Spleen (tissue), 7 donors: ENCODE measurements around the gene DEPDC7.

Experiments used
- POLR2A ChIP-seq, 3 donors: fragments of 450-650 bp; IDR thresholded peaks; one replicate each; pipeline ENCODE4 v1.5.1; 2017; ENCODE audit warnings: antibody characterized with exemption in 3 of 3, mild to moderate bottlenecking in 1 of 3
- POLR2AphosphoS5 ChIP-seq, 3 donors: sonication (generic); formaldehyde crosslinking; IDR thresholded peaks; one replicate each; pipeline ENCODE4 v1.5.1; 2017; ENCODE audit warnings: antibody characterized with exemption in 3 of 3
- TF ChIP-seq, protein P1 (sequence below), 11 experiments: fragments of 200-600 bp in 7 of 11; fragments of 450-650 bp in 4 of 11; sonication (generic) in 4 of 11; IDR thresholded peaks in 8 of 11; conservative IDR thresholded peaks in 3 of 11; 1 replicate in 7 of 11; 2 replicates in 4 of 11; pipeline versions ENCODE4 v1.4.0 to v1.8.0; 2016 to 2021; ENCODE audit warnings: antibody characterized with exemption in 11 of 11, inconsistent platforms in 4 of 11, mild to moderate bottlenecking in 1 of 11
- donor health status: DM: no; HTN: no; CAD: no; lungs with moderate emphysema.
- donor health status: DM: no; HTN: no; CAD: no.
- donor health status: DM: no; HTN: no; CAD: no.

DNA sequence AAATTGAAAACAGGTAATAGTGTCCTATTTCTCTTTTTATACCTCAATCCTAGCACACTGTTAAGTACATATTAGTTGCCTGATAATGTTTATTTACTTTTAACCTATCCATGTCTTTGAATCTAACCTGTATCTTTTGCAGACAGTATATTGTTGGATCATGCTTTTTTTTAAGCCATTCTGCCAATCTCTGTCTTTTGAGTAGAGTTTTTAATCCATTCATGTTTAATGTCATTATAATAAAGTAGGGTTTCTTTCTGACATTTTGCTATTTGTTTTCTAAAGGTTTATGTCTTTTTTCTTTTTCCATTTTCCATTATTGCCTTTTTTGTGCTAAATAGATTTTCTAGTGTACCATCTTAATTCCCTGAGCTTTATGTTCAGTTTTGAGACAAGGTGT is 23.8 kb upstream of the DEPDC7 start:
- TF ChIP-seq, protein P1, sequence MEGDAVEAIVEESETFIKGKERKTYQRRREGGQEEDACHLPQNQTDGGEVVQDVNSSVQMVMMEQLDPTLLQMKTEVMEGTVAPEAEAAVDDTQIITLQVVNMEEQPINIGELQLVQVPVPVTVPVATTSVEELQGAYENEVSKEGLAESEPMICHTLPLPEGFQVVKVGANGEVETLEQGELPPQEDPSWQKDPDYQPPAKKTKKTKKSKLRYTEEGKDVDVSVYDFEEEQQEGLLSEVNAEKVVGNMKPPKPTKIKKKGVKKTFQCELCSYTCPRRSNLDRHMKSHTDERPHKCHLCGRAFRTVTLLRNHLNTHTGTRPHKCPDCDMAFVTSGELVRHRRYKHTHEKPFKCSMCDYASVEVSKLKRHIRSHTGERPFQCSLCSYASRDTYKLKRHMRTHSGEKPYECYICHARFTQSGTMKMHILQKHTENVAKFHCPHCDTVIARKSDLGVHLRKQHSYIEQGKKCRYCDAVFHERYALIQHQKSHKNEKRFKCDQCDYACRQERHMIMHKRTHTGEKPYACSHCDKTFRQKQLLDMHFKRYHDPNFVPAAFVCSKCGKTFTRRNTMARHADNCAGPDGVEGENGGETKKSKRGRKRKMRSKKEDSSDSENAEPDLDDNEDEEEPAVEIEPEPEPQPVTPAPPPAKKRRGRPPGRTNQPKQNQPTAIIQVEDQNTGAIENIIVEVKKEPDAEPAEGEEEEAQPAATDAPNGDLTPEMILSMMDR (IDR thresholded peaks at IDR 0.05 in 8 of 11, conservative IDR thresholded peaks at IDR 0.05 in 3 of 11), result no peak
- TF ChIP-seq POLR2A (IDR thresholded peaks at IDR 0.05) (no peak), POLR2AphosphoS5 (IDR thresholded peaks at IDR 0.05) (no peak)
